ENCODE measurements around the gene NCKIPSD.

GRCh38 chr3:48697952-48698351 is 12.2 kb upstream of the NCKIPSD start:
- TF ChIP-seq CTCF (IDR thresholded peaks at IDR 0.05): no peak
- no peak for TF ChIP-seq POLR2A (IDR thresholded peaks at IDR 0.05)
